ENCODE data around the gene FAM135A.

- TF ChIP-seq CTCF (IDR thresholded peaks at IDR 0.05; ENCODE audit: low read length) (no peak), EZH2phosphoT487 (IDR thresholded peaks at IDR 0.05; ENCODE audit: low read length) (no peak)
Observed at GRCh38 chr6:70395301-70395672, 18.0 kb upstream of the FAM135A start.
